ENCODE data around the gene TSPYL2. TPM values are rescaled to one million over a fixed set of nuclear protein-coding genes. Genes with fewer than 3 reads are reported as not detected.
A peak's percentile ranks its signal among the peaks of the same experiment; 100 is the strongest.

Gene TSPYL2
- total and polyA plus RNA-seq, 2 experiments from 2014 or later: 38.2 to 78.6 TPM

DNA sequence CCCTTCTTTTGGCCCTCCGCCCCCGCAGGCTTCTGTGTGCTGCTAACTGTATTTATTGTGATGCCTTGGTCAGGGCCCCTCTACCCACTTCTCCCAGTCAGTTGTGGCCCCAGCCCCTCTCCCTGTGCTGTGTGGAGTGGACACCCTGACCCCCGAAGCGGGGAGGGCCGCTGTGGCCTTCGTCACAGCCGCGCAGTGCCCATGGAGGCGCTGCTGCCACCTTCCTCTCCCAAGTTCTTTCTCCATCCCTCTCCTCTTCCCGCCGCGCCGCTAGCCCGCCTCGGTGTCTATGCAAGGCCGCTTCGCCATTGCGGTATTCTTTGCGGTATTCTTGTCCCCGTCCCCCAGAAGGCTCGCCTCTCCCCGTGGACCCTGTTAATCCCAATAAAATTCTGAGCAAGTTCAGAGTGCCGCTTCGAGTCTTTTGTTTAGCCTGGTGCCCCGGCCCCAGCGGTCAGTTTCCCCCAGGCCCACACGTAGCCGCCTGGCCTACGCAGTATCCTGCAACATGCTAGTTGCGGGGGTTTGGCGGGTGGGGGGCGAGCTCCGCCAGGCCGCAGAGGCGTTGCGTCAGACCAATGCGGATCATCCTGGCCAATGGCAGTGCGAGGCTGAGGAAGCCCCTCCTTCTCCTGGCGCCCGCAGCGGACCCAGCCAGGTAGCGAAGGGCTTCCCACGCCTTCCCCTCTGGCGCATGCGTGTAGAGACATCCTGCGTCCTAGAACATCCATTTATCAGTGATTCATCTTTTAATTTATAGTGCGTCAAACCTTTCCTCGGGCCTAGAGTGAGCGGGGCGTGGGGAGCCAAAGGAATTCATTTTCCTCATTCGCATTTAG, 6.2 kb downstream of the TSPYL2 start:
- Histone ChIP-seq H3K9me3 (ENCODE audit: low read depth) (no peaks in the 10 kb centered on the region), H3K9me2 (replicated peaks; ENCODE audit: insufficient read depth) (no peaks in the 10 kb centered on the region), H3K79me2 (peaks cover 11% of the 10 kb centered on the region), H3K4me3 (peak overlapping the region; percentile 28), H3K36me3 (replicated peaks; ENCODE audit: insufficient read depth, low read depth) (no peaks in the 10 kb centered on the region), H3K27ac (peak overlapping the region; percentile 90), H4K20me1 (ENCODE audit: insufficient read depth, poor library complexity, severe bottlenecking) (peaks cover 9% of the 10 kb centered on the region), H2AFZ (peak overlapping the region; percentile 63), H3K4me2 (peak overlapping the region; percentile 83), H3K27me3 (no peaks in the 10 kb centered on the region), H3K4me1 (ENCODE audit: insufficient read depth) (no peaks in the 10 kb centered on the region)
- WGBS (ENCODE audit: low lambda C conversion rate, missing lambda C conversion rate): 65% methylated on average over 50 of the region's 51 CpGs
- DNase-seq (ENCODE audit: low spot score): peak; percentile 92
- TF ChIP-seq EZH2phosphoT487 (IDR thresholded peaks at IDR 0.05; ENCODE audit: low read depth, severe bottlenecking, unreplicated experiment) (no peak), EZH2 (IDR thresholded peaks at IDR 0.05; ENCODE audit: borderline replicate concordance) (no peak)
- TF ChIP-seq, protein P1, sequence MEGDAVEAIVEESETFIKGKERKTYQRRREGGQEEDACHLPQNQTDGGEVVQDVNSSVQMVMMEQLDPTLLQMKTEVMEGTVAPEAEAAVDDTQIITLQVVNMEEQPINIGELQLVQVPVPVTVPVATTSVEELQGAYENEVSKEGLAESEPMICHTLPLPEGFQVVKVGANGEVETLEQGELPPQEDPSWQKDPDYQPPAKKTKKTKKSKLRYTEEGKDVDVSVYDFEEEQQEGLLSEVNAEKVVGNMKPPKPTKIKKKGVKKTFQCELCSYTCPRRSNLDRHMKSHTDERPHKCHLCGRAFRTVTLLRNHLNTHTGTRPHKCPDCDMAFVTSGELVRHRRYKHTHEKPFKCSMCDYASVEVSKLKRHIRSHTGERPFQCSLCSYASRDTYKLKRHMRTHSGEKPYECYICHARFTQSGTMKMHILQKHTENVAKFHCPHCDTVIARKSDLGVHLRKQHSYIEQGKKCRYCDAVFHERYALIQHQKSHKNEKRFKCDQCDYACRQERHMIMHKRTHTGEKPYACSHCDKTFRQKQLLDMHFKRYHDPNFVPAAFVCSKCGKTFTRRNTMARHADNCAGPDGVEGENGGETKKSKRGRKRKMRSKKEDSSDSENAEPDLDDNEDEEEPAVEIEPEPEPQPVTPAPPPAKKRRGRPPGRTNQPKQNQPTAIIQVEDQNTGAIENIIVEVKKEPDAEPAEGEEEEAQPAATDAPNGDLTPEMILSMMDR (IDR thresholded peaks at IDR 0.05; ENCODE audit: poor library complexity): no peak

DNA sequence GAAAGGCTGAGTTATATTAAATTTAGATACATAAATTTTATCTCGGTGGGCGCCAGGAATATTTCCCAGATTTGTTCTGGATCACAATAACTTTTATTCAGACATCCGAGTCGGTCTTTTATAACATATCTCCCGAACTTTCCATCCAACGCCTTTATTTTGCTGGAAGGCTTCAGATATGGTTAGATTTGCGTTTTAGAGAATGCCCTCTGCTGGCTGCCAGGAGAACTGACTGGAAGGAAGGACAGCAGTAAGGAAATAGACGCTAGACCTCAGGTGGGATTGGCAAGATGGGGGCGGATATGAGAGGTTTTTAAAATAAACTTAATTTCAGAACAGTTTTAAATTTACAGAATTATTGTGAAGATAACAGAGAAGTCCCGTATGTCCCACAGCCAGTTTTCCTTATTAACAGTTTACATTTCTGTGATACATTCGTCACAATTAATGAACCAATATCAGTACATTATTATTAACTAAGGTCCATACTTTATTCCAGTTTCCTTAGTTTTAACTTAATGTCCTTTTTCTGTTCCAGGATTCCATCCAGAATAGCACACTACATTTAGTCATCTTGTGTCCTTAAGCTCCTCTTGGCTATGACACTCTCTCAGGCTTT, 7.2 kb downstream of the TSPYL2 start:
- H3K4me1 ChIP-seq (ENCODE audit: insufficient read depth): no peaks in the 10 kb centered on the region
- peak overlapping the region; percentile 63 for H2AFZ ChIP-seq
- no peak for TF ChIP-seq EZH2 (IDR thresholded peaks at IDR 0.05; ENCODE audit: borderline replicate concordance)
- TF ChIP-seq EZH2phosphoT487 (IDR thresholded peaks at IDR 0.05; ENCODE audit: low read depth, severe bottlenecking, unreplicated experiment): no peak
- TF ChIP-seq, protein P1 (IDR thresholded peaks at IDR 0.05; ENCODE audit: poor library complexity): peak; percentile 65
- H3K27ac ChIP-seq: peak overlapping the region; percentile 85
- H3K4me3 ChIP-seq: peak overlapping the region; percentile 28
- H3K79me2 ChIP-seq: peaks cover 1% of the 10 kb centered on the region
- H4K20me1 ChIP-seq (ENCODE audit: insufficient read depth, poor library complexity, severe bottlenecking): no peaks in the 10 kb centered on the region
- H3K4me2 ChIP-seq: peak overlapping the region; percentile 83
- no peaks in the 10 kb centered on the region for H3K27me3 ChIP-seq
- no peaks in the 10 kb centered on the region for H3K9me2 ChIP-seq (replicated peaks; ENCODE audit: insufficient read depth)
- WGBS (ENCODE audit: low lambda C conversion rate, missing lambda C conversion rate): 36% methylated on average over 11 of the region's 11 CpGs
- DNase-seq (ENCODE audit: low spot score): peak; percentile 68
- H3K36me3 ChIP-seq (replicated peaks; ENCODE audit: insufficient read depth, low read depth): no peaks in the 10 kb centered on the region
- no peaks in the 10 kb centered on the region for H3K9me3 ChIP-seq (ENCODE audit: low read depth)

DNA sequence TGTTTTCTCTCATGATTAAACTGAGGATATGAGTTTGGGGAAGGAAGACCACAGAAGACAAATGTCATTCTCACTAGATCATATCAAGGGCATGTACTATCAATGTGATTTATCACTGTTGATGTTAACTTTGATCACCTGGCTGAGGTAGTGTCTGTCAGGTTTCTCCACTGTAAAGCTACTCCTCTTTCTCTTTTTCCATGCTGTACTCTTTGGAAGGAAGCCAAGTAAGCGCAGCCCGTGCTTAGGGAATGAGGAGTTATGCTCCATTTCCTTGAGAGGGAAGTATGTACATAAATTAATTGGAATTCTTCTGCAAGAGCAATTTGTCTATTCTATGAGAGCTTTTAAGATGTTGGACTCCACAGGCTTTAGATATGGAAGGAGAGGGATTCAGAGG, 7.8 kb downstream of the TSPYL2 start:
- Histone ChIP-seq H3K9me2 (replicated peaks; ENCODE audit: insufficient read depth) (no peaks in the 10 kb centered on the region), H2AFZ (no peak overlapping the region), H3K4me1 (ENCODE audit: insufficient read depth) (no peaks in the 10 kb centered on the region), H3K4me3 (no peak overlapping the region), H4K20me1 (ENCODE audit: insufficient read depth, poor library complexity, severe bottlenecking) (no peaks in the 10 kb centered on the region), H3K4me2 (no peak overlapping the region), H3K79me2 (peaks cover 3% of the 10 kb centered on the region), H3K9me3 (ENCODE audit: low read depth) (no peaks in the 10 kb centered on the region), H3K36me3 (replicated peaks; ENCODE audit: insufficient read depth, low read depth) (no peaks in the 10 kb centered on the region), H3K27me3 (no peaks in the 10 kb centered on the region), H3K27ac (no peak overlapping the region)
- DNase-seq (ENCODE audit: low spot score): no peak
- TF ChIP-seq EZH2phosphoT487 (IDR thresholded peaks at IDR 0.05; ENCODE audit: low read depth, severe bottlenecking, unreplicated experiment) (no peak), EZH2 (IDR thresholded peaks at IDR 0.05; ENCODE audit: borderline replicate concordance) (no peak)
- TF ChIP-seq, protein P1 (IDR thresholded peaks at IDR 0.05; ENCODE audit: poor library complexity): no peak
- 72% methylated on average over 2 of the region's 2 CpGs for WGBS (ENCODE audit: low lambda C conversion rate, missing lambda C conversion rate)

Measured in hepatocyte (in vitro differentiated cells).